ENCODE measurements around the gene IVNS1ABP.
"Not testable (repeated sequence)": the region's sequence is repeated elsewhere in the genome, so short reads cannot be mapped to it uniquely, and the experiment has no call there.

Gene IVNS1ABP

DNA sequence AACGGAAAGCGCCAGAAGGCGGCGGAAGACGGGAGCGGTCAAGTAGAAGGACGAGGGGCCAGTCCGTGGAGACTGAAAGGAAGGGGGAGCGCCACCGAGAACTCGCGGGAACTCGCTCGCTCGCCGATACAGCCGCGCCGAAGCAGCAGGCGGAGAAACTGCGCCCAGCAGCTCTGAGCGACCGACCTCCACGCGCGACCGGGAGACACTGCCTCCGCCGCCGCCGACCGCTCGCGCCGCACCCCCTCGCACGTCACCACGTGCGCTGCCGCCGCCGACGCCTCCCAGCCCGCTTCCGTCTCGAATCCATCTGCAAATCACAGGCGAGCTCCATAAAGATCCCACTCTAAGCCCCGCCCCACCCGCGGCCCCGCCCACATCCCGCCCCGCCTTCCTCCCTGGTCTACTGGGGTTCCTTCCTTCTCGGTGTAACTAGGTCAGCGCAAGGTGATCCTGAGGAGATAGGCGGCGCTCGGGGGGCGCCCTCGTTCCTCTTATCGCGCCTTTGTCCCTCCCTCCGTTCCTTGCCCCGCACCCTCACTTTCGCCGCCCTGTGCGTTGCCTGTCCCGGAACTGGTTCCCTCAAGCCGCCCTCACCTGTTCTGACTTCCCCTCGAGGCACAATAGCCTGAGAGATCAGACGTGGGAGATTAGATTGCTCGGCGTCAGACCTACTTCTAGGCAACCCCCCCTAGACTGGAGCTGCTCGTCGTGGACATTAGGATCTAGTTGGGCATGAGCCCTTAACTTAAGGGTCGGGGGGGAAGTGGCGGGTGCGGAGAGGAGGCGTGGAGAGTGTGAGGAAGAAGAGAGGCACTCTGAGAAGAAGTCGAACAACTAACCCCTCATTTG lies at the start of gene IVNS1ABP:
Gene IVNS1ABP, minus strand, starts transcription at position 210 of the 852 bp plus-strand sequence. CDS start 7,750 bp downstream, outside the sequence.
- peak; percentile 96 for DNase-seq (ENCODE audit: low spot score)

DNA sequence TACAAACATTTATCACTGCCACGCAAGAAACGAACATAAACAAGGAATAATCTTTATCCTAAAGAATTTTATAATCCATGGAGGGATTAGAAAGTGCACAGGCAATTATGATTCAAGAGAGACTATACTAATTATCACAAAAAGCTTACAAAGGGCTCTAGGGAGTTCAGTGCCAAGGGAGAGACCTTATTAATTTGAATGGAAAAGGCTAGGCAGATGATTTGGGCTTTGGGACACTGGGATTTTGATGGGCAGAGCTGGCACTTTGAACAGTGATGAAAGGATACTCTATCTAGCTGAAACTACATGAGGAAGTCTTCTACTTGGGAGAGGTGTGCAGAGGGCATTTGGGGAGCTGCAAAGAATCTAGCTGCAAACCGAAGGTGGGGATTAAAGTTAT lies 48.9 kb upstream of the IVNS1ABP start:
- no peak for DNase-seq (ENCODE audit: low spot score)

DNA sequence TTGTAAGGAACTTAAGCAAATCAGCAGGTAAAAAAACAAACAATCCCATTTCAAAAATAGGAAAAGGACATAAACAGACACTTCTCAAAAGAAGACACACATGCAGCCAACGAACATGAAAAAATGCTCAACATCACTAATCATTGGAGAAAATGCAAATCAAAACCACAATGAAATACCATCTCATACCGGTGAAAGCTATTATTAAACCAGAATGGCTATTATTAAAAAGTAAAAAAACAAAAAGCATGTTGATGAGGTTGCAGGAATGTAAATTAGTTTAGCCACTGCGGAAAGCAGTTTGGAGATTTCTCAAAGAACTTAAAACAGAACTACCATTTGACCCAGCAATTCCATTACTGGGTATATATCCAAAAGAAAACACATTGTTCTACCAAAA lies 47.5 kb upstream of the IVNS1ABP start:
- DNase-seq (ENCODE audit: low spot score) = not testable (repeated sequence)

DNA sequence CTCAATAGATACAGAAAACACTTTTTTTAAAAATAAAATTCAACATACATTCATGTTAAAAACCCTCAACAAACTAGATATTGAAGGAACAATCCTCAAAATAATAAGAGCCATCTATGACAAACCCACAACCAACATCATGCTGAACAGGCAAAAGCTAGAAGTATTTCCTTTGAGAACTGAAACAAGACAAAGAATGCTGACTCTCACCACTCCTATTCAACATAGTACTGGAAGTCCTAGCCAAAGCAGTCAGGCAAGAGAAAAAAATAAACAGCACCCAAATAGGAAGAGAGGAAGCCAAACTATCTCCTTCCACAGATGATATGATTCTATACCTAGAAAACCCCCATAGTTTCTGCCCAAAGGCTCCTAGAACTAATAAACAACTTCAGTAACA lies 46.2 kb upstream of the IVNS1ABP start:
- DNase-seq (ENCODE audit: low spot score) = no peak

DNA sequence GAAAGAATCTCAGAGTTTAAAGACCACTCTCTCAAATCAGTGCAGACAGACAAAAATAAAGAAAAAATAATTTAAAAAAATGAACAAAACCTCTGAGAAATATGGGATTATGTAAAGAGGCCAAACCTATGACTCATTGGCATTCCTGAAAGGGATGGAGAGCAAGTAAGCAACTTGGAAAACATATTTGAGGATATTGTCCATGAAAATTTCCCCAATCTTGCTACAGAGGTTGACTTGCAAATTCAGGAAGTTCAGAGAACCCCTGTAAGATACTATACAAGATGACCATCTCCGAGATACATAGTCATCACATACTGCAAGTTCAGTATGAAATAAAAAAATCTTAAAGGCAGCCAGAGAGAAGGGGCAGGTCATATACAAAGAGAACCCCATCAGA lies 43.7 kb upstream of the IVNS1ABP start:
- DNase-seq (ENCODE audit: low spot score) = no peak

DNA sequence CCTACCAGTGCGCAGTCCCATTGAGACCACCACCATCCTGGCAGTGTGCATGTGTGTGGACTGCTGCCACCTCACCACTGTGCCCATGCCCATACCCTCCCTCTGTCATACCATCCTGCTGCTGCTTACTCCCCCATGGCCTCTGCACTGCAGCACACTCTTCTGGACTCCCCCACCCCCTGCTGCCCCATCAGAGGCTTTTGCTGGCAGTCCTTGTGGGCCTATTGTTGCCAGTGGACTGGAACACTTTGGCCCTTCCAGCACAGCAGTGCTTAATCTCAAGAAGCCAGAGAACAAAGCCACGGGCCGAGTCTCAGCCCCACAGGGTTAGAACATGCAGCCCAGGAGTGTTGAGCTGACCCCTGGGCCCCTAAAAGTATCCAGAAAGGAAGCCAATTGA lies 41.9 kb upstream of the IVNS1ABP start:
- DNase-seq (ENCODE audit: low spot score) = no peak

DNA sequence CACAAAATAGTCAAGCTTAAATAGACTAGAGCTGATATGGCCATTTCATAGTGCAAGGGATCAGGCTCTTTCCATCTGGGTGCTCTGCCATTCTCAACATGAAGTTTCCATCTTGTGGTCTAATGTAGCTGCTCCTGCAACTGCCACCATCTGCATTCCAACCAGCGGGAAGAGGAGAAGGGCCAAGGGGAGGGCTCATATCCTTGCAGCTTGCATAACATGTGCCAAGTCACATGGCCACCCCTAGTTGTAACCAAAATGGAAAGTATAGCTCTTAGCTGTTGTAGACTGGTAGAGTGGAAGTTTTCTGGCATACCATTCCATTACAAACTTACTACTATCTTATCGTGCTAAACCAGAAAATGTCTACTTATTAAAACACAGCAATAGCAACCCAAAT lies 38.9 kb upstream of the IVNS1ABP start:
- no peak for DNase-seq (ENCODE audit: low spot score)

DNA sequence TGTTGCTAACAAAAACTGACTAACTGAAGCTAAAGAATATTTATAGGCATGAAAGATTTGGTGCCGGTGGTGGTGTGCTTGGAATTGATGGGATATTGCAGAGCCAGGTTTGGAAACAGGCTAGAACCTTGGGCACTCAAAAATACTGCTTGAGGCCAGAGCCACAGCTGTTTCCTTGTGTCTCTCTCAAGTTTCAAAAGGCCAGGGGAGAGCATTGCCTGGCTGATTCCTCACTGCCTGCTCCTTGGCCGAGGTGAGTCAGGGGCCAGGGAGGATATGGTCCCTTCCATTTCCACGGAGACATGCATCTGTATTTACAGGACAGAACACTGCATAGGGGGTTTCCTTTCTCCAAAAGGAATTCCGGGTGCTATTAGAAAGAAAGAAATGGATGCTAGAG lies 36.1 kb upstream of the IVNS1ABP start:
- DNase-seq (ENCODE audit: low spot score) = no peak

DNA sequence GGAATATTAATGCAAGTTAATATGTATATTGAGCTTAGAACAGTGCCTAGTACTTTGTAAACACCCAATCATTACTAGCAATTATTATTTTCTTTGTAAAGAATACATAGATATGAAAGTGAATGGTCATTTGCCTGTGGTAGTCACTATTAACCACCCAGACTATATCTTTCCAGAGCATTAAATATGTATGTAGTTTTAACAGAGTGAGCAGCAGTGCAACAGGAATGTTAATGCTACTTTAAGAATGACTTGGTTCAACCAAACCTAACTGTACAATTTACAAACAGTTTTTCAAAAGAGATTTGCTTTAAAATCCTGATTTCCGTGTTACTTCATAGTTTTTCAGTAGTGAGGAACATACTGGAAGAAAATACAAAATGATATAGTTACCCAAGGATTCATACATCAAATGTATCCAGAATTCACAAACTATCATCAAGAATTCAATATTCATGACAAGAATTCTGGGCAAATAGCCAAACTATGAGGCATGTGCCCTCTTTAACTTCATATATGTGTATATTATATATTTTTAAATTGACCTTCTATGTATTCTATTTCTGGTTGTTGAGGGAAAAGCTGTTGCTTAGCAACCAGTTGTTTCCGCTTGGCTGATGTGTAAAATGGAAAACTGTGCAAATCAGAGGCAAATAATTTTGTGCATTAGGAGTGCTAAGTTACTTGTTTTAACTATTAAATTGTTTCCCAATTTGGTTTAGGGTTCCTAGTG lies 34.9 kb upstream of the IVNS1ABP start:
- no peak for DNase-seq (ENCODE audit: low spot score)

DNA sequence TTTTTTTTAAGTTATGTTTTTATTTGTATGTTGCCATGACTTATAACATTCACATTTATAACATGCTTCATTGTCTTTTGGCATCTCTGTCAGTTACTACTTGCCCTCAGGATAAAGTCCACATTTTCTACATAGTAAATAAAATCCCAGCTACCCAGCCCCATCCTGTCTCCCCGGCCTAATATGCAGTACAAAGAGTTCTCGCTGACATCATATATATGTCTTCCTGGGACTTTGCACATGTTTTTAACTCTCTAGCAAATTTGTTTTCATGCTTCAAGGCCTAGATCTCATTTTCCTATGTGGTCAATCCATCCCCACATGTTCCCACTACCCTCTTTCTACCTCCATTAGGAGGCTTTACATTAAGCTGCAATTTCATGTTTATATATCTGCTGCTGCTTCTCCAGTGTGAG lies 33.0 kb upstream of the IVNS1ABP start:
- DNase-seq (ENCODE audit: low spot score) = no peak

DNA sequence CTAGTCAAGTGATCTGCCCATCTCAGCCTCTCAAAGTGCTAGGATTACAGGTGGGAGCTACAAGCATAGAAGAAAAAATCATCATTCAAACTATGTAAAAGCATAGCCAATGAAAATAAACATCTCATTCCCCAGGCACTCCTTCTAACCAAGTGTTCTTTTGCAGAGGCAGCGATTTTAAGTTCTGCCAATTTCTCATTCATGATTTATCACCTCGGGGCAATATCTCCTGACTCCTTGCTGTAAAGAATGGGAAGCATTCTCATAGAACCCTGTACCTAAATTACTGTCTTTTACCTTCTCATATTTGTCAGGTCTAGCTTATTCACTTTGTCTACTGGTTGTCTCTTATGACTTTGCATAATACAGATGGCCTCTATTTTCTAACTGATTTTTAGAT lies 32.5 kb upstream of the IVNS1ABP start:
- DNase-seq (ENCODE audit: low spot score) = no peak

DNA sequence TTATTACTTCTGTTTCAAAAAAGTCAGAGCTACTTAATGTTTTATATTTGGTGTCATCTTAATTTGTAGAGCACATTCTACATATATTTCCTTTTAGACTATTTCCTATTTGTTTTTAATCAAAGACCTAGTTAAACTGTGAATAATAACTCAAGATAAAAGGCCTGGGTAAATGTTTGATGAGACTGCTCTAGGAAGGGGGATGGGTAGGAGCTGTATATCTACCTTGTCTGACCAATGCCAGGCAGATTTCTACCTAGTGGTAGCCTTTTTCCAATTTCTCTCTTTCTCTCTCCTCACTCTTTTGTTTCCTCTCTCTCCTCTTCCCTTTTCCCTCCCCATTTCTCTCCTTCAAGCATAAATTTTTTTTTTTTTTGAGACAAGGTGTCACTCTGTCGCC lies 31.9 kb upstream of the IVNS1ABP start:
- no peak for DNase-seq (ENCODE audit: low spot score)

DNA sequence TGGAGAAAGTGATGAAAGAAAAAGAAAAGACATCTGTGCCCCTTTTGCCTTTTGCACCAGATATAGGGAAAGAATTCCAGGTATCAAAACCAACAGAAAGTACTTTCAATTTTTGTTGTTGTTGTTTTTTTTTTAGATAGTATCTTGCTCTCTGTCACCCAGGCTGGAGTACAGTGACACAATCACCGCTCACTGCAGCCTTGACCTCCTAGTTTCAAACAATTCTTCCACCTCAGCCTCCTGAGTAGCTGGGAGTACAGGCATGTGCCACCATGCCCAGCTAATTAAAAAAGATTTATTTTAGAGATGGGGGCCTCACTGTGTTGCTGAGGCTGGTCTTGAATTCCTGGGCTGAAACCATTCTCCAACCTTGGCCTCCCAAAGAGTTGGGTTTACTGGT lies 31.3 kb upstream of the IVNS1ABP start:
- DNase-seq (ENCODE audit: low spot score) = no peak

DNA sequence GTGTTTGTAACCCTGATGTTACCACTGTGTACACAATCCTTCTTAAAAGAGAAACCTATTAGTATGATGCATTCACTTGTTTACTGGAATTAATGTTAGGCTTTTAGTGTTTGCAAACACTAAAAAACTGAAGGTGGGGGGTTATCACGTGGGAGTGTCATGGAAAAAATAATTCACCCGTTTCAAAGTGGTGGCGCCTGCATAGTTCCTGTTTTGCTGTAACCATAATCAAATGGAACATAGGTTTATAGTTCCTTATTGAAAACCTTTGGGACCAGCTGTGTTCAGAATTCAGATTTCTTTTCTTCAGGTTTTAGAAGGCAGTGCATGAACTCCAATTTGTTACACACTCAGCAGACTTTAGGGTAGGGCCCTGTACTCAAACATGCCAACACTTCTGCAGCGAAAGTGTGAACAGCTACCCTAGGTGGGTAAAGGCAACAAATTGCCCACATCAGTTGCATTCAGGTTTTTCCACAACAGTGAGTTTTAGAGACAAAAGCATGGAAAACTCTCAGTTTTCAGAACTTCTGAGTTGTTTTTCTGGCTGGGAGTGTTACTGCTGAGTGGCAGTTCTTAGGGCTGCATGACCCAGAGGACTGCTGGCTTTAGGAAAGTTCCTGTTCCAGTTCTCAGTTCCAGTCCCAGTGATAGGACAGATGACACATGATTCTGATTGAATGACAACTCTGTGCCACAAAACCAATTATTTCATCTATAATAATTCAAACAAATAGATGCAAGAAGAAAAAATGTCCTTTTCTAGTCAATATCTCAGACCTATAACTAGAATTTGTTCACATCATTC lies 29.1 kb upstream of the IVNS1ABP start:
- DNase-seq (ENCODE audit: low spot score) = no peak

DNA sequence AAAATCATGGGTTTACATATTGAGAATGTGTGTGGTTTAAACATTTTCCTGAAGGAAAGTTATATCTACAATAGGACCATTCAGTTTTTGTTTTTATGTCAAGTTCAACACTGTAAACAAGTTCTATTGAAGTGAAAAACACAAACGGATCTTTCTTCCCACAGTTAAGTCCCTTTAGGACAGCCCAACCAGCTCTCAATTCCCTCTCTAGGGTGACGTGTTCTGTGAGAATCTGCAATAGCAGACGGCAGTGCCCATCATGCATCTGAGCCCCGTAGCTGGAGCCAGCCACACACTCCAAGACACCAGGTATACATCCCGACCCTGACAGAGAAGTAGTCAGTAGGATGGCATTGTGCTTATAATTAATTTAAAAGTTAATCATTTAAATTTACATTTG lies 26.3 kb upstream of the IVNS1ABP start:
- DNase-seq (ENCODE audit: low spot score) = no peak

DNA sequence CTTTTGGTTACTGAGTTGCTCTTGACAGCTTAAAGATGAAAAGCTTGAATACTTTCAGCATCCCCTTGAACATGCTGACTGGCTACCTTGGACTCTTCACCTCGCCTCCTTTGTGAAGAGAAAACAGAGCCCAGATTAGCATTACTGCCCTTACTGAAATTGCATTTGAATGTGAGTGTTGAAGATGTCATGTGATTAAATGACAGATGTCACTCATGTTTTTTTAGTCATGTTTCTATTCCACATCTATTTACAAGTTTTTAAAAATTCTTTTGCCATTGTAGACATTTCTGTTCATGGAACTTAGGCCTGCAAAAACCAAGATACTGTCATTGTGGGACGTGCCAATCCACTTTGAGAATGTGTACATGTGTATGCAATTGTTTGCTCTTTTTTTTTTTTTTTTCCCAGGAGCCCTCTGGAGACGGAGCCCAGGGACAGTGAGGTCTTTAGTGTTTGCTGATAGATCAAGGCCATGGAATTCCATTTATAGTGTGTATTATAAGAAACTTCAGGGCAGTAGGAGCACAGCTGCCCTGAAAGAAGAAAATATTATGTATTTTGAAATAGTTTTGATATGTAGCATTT lies 25.7 kb upstream of the IVNS1ABP start:
- no peak for DNase-seq (ENCODE audit: low spot score)

DNA sequence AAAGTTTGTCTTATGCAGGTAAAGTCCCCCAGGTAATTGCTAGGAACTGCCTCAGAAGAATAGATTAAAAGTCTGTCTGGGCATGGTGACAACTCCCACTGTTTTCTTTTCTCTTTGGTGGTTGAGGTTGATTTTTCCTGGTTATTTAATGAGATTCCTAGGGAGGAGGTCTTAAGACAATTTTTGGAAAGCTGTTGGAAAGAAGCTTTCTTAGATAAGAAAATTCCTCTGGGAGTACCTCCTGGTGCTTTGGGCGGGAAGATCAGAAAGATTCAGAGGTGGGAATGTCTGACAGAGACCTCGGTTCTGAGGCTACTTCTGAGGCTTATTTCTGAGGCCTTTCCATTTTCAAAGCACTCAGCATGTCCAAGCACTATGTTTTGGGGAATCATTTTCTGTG lies 25.0 kb upstream of the IVNS1ABP start:
- DNase-seq (ENCODE audit: low spot score) = no peak

DNA sequence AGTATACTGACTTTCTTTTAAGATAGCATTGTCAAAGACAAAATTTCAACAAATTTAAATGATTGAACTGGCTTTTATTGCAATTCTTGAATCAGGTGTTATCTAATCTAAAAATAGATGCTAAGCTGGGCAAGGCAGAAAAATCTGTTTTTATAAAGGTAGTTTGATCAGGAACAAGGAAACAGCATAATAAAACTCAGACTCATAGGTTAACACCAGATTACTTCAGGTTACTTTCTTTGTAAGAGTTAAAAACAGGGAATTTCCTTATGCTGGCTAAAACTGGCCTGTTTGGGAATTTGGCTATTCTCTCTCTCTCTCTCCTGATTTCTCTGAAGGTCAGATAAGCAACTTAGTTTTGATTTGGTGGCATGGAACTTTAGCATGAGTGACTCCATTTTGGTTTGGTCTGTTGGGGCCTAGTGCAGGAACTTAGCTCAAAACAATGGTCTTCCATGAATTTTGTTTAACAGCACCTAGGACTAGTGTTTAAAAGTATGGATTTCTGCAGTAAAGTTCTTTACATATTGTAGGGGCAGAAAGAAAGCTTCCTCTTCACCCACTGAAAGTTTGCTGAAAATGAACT lies 24.2 kb upstream of the IVNS1ABP start:
- no peak for DNase-seq (ENCODE audit: low spot score)

DNA sequence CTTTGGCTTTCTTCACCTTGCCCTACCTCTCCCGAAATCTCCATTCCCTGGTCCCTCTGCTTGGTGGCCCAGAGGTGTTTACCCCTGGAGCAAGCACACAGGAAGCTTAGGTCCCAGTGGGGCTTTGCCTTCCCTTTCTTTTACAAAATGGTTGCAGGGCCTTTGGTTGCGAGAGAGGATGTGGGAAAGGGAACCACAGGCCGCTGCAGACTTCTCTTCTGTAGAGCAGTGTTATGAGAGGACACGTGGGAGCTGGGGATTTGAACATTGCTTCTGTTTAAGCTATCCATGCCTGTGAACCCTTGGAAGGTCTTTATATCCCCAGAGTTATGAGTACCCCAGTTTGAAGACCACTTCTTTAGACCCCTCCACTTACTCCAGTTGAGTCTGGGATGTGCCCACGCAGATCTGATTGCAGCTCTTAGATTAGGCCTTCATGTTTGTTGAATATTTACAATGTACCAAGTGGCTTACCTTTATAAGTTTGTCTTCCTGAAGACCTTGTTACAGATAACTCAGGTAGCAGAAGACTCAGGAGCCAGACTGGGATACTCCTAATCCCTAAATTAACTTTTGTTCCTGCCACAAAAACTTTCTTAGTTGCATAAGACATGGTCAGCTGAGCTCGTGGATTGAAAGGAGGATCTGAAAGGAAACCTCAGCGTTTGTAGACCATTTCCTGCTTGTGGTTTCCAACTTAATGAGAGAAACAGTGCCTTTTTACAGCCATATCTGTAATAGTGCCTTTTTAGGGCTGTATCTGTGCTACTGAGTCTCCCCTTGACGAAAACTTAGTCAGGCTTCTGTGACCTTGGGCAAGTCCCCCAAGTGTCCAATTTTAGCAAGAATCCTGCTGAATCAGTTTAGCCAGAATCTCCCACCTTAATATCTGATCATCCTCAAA lies 21.9 kb upstream of the IVNS1ABP start:
- no peak for DNase-seq (ENCODE audit: low spot score)

DNA sequence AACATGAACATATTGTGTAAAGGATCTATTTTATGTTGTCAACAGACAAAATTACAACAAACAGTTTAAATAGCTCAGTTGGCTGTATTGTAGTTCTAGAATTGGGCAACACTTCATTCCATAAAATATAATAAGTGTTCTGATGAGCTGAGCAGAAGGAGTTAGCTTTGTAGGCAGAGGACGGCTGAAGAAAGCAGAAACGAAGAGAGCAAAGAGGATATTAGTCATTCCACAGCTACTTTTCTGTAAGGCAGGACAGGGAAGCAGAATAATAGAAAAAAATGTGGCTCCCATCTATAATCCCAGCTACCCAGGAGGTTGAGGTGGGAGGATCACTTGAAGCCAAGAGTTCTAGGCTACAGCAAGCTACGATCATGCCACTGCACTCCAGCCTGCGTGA lies 20.2 kb upstream of the IVNS1ABP start:
- DNase-seq (ENCODE audit: low spot score) = no peak

DNA sequence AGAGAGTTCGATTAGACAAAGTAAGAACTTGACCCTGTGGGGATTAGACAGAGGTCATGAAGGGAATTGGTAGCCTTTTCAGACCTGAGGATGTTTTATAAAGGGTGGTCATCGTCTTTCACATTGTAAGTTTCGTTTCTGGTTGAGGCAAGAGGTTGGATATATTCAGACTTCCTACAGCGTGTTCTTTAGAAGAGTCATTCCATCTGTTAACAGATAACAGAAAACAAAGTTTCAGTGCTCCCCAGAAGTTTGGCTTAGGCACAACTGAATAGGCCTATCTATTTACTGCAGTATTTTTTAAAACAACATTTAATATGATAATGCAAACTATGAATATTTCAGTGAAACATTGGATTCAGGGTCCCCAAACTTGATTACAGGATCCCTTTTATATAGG lies 17.1 kb upstream of the IVNS1ABP start:
- DNase-seq (ENCODE audit: low spot score) = no peak

Measured in LoVo (cell line).